DMS 273 treated with DMSO at 0.1 percent for 48 hours (cell line): ENCODE data around the gene CNBP.
"Not testable (repeated sequence)": the region's sequence is repeated elsewhere in the genome, so short reads cannot be mapped to it uniquely, and the experiment has no call there.

Experiments
- DNase-seq: peaks from one replicate; lab custom pipeline; 2025; lab: John Stamatoyannopoulos, UW

The CNBP gene

GRCh38 chr3:129184784-129185542 is 1.3 kb upstream of the CNBP start:
- not testable (repeated sequence) for DNase-seq

- DNase-seq, result no peak
Observed at GRCh38 chr3:129184396-129184657, 631 bp upstream of the CNBP start.

GRCh38 chr3:129182390-129183185 is 1.1 kb downstream of the CNBP start:
- no peak for DNase-seq

- DNase-seq, result no peak
Observed at GRCh38 chr3:129181819-129182218, 1.9 kb downstream of the CNBP start.

- DNase-seq, result no peak
Observed at GRCh38 chr3:129180461-129180860, 3.2 kb downstream of the CNBP start.

- no peak for DNase-seq
Observed at GRCh38 chr3:129176051-129176450, 7.6 kb downstream of the CNBP start.

GRCh38 chr3:129173725-129174124 is 10.0 kb downstream of the CNBP start:
- DNase-seq, result no peak

GRCh38 chr3:129173206-129173605 is 10.5 kb downstream of the CNBP start:
- DNase-seq, result no peak

GRCh38 chr3:129166579-129167332 is 16.9 kb downstream of the CNBP start:
- DNase-seq, result no peak

- DNase-seq, result not testable (repeated sequence)
Observed at GRCh38 chr3:129165594-129165993, 18.1 kb downstream of the CNBP start.

GRCh38 chr3:129164500-129164899 is 19.2 kb downstream of the CNBP start:
- no peak for DNase-seq

GRCh38 chr3:129162729-129163579 is 20.7 kb downstream of the CNBP start:
- DNase-seq, result peak; percentile 55

GRCh38 chr3:129161860-129162271 is 21.8 kb downstream of the CNBP start:
- no peak for DNase-seq

- peak; percentile 99 for DNase-seq
Observed at GRCh38 chr3:129160891-129161859, 22.5 kb downstream of the CNBP start, which contains the start of gene ISY1. TSS of gene ISY1 (minus strand) at chr3:129161063. CDS start at chr3:129160975, 88 bp downstream.

GRCh38 chr3:129144786-129145185 is 38.9 kb downstream of the CNBP start:
- no peak for DNase-seq

GRCh38 chr3:129141011-129141410 is 42.7 kb downstream of the CNBP start:
- DNase-seq, result not testable (repeated sequence)

- no peak for DNase-seq
Observed at GRCh38 chr3:129139911-129140310, 43.8 kb downstream of the CNBP start.

- DNase-seq, result not testable (repeated sequence)
Observed at GRCh38 chr3:129136275-129136674, 47.4 kb downstream of the CNBP start.

- DNase-seq, result no peak
Observed at GRCh38 chr3:129132097-129132866, 51.4 kb downstream of the CNBP start.
